ENCODE results near the gene RNF149. TPM values are rescaled to one million over a fixed set of nuclear protein-coding genes. Genes with fewer than 3 reads are reported as not detected.

Gene RNF149
- polyA plus RNA-seq, 6 donors from 2014 or later, result 13.2 to 27.1 (median 18.3) TPM

Other genes with a start within 250 kb of the RNF149 start
- gene TBC1D8, start 157.3 kb downstream of the RNF149 start, polyA plus RNA-seq (ENCODE audit: low read depth in 6 of 6), result under 1 TPM in 5 of 6 donors, not detected in 1; 0.19 to 0.72 (median 0.23) TPM
- gene CNOT11, start 55.8 kb downstream of the RNF149 start, polyA plus RNA-seq (ENCODE audit: low read depth in 6 of 6), result 10 to 100 TPM; 41.2 to 51.9 (median 45.8) TPM
- gene CREG2, start 78.8 kb upstream of the RNF149 start, polyA plus RNA-seq (ENCODE audit: low read depth in 6 of 6), result not detected
- not detected for gene RFX8, start 166.4 kb upstream of the RNF149 start, polyA plus RNA-seq (ENCODE audit: low read depth in 6 of 6)

Data from naive B cell (primary cell).